ENCODE results near the gene BLVRA.
"Not testable (repeated sequence)": the region's sequence is repeated elsewhere in the genome, so short reads cannot be mapped to it uniquely, and the experiment has no call there.

Gene BLVRA

GRCh38 chr7:43769791-43770465 lies 11.4 kb downstream of the BLVRA start:
- no peak for DNase-seq

- no peak for DNase-seq
Measured at GRCh38 chr7:43771128-43771527, 12.6 kb downstream of the BLVRA start.

- DNase-seq, result no peak
Measured at GRCh38 chr7:43771573-43771972, 13.1 kb downstream of the BLVRA start.

GRCh38 chr7:43773268-43773667 lies 14.8 kb downstream of the BLVRA start:
- not testable (repeated sequence) for DNase-seq

- not testable (repeated sequence) for DNase-seq
Measured at GRCh38 chr7:43775255-43775654, 16.8 kb downstream of the BLVRA start.

GRCh38 chr7:43778293-43779044 lies 20.0 kb downstream of the BLVRA start:
- DNase-seq, result not testable (repeated sequence)

- DNase-seq, result no peak
Measured at GRCh38 chr7:43779045-43779812, 20.7 kb downstream of the BLVRA start.

- DNase-seq, result no peak
Measured at GRCh38 chr7:43781726-43782607, 23.5 kb downstream of the BLVRA start.

- DNase-seq, result no peak
Measured at GRCh38 chr7:43782768-43783555, 24.5 kb downstream of the BLVRA start.

- no peak for DNase-seq
Measured at GRCh38 chr7:43784030-43784584, 25.6 kb downstream of the BLVRA start.

GRCh38 chr7:43784585-43785087 lies 26.2 kb downstream of the BLVRA start:
- not testable (repeated sequence) for DNase-seq

- DNase-seq, result no peak
Measured at GRCh38 chr7:43785420-43785819, 26.9 kb downstream of the BLVRA start.

GRCh38 chr7:43787771-43788170 lies 29.3 kb downstream of the BLVRA start:
- DNase-seq, result no peak

- no peak for DNase-seq
Measured at GRCh38 chr7:43790006-43790405, 31.5 kb downstream of the BLVRA start.

GRCh38 chr7:43790834-43791233 lies 32.4 kb downstream of the BLVRA start:
- DNase-seq, result no peak

GRCh38 chr7:43791665-43792064 lies 33.2 kb downstream of the BLVRA start:
- no peak for DNase-seq

GRCh38 chr7:43792471-43793150 lies 34.1 kb downstream of the BLVRA start:
- DNase-seq, result no peak

- no peak for DNase-seq
Measured at GRCh38 chr7:43799605-43800004, 41.1 kb downstream of the BLVRA start.

GRCh38 chr7:43803865-43804264 lies 45.4 kb downstream of the BLVRA start:
- peak; percentile 33 for DNase-seq

- DNase-seq, result no peak
Measured at GRCh38 chr7:43808410-43808809, 49.9 kb downstream of the BLVRA start.

All from NCI-H69 (cell line).